Astrocyte of the cerebellum (primary cell): ENCODE data around the gene PKNOX2.

ENCODE experiments used
- DNase-seq: peaks from one replicate; pipeline ENCODE4 v3.0.0-alpha.2; 2011; ENCODE audit warnings: low read depth
- H3K4me3 ChIP-seq: 2 replicates; pipeline ENCODE4 v1.5.1; 2011; ENCODE audit warnings: mild to moderate bottlenecking, low read depth, low read length, moderate library complexity
- CTCF ChIP-seq: IDR thresholded peaks from 2 replicates; pipeline ENCODE4 v1.5.1; 2012; ENCODE audit warnings: low read length, low read depth, moderate library complexity, mild to moderate bottlenecking; ENCODE audit errors: missing control alignments
- in situ Hi-C: cut with HindIII; loops from 2 replicates; pipeline ENCODE4 v1.10.0; 2017; ENCODE audit warnings: low sequenced_read_pairs

PKNOX2 gene

GRCh38 chr11:125398475-125398874 lies 233.9 kb downstream of the PKNOX2 start:
- in situ Hi-C loops, result no loop called here
- DNase-seq, result no peak
- TF ChIP-seq CTCF, result no peak
- H3K4me3 ChIP-seq, result no peak overlapping the region

GRCh38 chr11:125398994-125399640 lies 234.6 kb downstream of the PKNOX2 start:
- H3K4me3 ChIP-seq, result no peak overlapping the region
- no peak for TF ChIP-seq CTCF
- in situ Hi-C loops, result no loop called here
- no peak for DNase-seq

GRCh38 chr11:125399945-125400344 lies 235.4 kb downstream of the PKNOX2 start:
- in situ Hi-C loops, result loop anchor here (10.0 to 25.0 kb wide), 2 partner anchors 305 to 438 kb away; partner anchors contain the start of gene CCDC15

GRCh38 chr11:125401235-125401634 lies 236.7 kb downstream of the PKNOX2 start:
- H3K4me3 ChIP-seq, result no peak overlapping the region
- in situ Hi-C loops, result loop anchor here (10.0 to 25.0 kb wide), 2 partner anchors 306 to 439 kb away; partner anchors contain the start of gene CCDC15
- no peak for TF ChIP-seq CTCF
- no peak for DNase-seq

More at GRCh38 chr11:125399945-125400344, 235.4 kb downstream of the PKNOX2 start:
- no peak for TF ChIP-seq CTCF
- no peak for DNase-seq
- H3K4me3 ChIP-seq, result no peak overlapping the region

GRCh38 chr11:125401746-125402145 lies 237.2 kb downstream of the PKNOX2 start:
- TF ChIP-seq CTCF, result no peak
- DNase-seq, result no peak
- in situ Hi-C loops, result loop anchor here (10.0 to 25.0 kb wide), 2 partner anchors 307 to 439 kb away; partner anchors contain the start of gene CCDC15
- H3K4me3 ChIP-seq, result no peak overlapping the region

GRCh38 chr11:125402435-125402834 lies 237.9 kb downstream of the PKNOX2 start:
- in situ Hi-C loops, result loop anchor here (10.0 to 25.0 kb wide), 2 partner anchors 308 to 440 kb away; partner anchors contain the start of gene CCDC15
- no peak overlapping the region for H3K4me3 ChIP-seq
- no peak for TF ChIP-seq CTCF
- no peak for DNase-seq
